Measurements from ENCODE around the gene HS6ST1. TPM values are rescaled to one million over a fixed set of nuclear protein-coding genes. Genes with fewer than 3 reads are reported as not detected.

The HS6ST1 gene, protein sequence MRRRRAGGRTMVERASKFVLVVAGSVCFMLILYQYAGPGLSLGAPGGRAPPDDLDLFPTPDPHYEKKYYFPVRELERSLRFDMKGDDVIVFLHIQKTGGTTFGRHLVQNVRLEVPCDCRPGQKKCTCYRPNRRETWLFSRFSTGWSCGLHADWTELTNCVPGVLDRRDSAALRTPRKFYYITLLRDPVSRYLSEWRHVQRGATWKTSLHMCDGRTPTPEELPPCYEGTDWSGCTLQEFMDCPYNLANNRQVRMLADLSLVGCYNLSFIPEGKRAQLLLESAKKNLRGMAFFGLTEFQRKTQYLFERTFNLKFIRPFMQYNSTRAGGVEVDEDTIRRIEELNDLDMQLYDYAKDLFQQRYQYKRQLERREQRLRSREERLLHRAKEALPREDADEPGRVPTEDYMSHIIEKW
- total RNA-seq, result 27.8 and 39.9 TPM in 2 replicates

GRCh38 chr2:128318776-128319464 lies at the start of gene HS6ST1:
HS6ST1 (minus strand) TSS chr2:128318868; CDS start chr2:128318563, 305 bp downstream.

Other genes starting within 250 kb of the HS6ST1 start
- 71.6 and 102 TPM in 2 replicates for gene UGGT1, start 227.7 kb downstream of the HS6ST1 start, total RNA-seq